ENCODE measurements around the gene GUK1. TPM values are rescaled to one million over a fixed set of nuclear protein-coding genes. Genes with fewer than 3 reads are reported as not detected.

Gene GUK1
- total RNA-seq, 2 donors from 2014 or later: 252 to 422 TPM

DNA sequence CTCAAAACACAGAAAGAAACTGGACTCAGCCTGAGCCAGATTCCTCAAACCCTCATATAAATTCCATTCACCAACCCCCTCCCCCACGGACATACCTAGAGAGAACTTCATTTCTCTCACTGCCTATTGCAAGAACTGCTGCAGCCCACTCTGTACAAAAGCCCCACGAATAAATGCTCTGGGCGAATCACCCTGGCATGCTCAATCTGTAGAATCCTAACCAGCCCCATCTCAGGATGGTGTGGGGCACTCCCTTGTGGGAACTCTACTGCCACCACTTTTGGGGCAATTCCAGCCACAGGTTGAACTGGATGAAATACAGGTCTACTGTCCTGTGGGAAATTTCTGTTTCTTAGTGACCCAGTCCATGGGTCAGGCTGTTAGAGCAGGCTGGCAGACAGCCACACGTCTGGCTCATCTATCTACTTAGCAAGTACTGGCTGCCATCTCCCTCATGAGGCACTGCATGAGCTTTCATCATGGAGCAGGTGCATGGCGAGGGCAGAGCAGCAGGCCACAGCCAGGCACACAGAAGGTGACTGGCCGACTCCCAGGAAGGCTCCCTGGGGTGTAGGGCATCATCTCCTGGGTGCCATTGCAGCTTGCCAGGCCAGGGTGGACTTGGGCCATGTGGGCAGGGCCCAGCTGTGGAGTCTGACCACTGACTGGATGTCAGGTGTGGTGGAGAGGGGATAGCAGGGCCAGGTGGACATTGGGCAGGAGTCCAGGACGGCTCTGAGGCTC, 35.4 kb upstream of the GUK1 start:
- Histone ChIP-seq H3K9me3 (no peaks in the 10 kb centered on the region), H3K27me3 (replicated peaks; ENCODE audit: insufficient read depth) (no peaks in the 10 kb centered on the region), H3K4me3 (no peak overlapping the region), H3K27ac (no peak overlapping the region), H3K36me3 (peaks cover 16% of the 10 kb centered on the region), H3K4me1 (ENCODE audit: control insufficient read depth in 1 of 2, low read depth in 2 of 2) (peaks cover 19 to 41% of the 10 kb centered on the region in 2 donors)
- DNase-seq (ENCODE audit: low spot score) (no peak), ATAC-seq (ENCODE audit: insufficient number of reproducible peaks, low FRiP score, low read depth) (no peak)
- TF ChIP-seq, protein P1, sequence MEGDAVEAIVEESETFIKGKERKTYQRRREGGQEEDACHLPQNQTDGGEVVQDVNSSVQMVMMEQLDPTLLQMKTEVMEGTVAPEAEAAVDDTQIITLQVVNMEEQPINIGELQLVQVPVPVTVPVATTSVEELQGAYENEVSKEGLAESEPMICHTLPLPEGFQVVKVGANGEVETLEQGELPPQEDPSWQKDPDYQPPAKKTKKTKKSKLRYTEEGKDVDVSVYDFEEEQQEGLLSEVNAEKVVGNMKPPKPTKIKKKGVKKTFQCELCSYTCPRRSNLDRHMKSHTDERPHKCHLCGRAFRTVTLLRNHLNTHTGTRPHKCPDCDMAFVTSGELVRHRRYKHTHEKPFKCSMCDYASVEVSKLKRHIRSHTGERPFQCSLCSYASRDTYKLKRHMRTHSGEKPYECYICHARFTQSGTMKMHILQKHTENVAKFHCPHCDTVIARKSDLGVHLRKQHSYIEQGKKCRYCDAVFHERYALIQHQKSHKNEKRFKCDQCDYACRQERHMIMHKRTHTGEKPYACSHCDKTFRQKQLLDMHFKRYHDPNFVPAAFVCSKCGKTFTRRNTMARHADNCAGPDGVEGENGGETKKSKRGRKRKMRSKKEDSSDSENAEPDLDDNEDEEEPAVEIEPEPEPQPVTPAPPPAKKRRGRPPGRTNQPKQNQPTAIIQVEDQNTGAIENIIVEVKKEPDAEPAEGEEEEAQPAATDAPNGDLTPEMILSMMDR (IDR thresholded peaks at IDR 0.05): no peak

GRCh38 chr1:228105270-228105995, 34.6 kb upstream of the GUK1 start:
- DNase-seq (ENCODE audit: low spot score) (no peak), ATAC-seq (ENCODE audit: insufficient number of reproducible peaks, low FRiP score, low read depth) (no peak)
- H3K9me3 ChIP-seq: no peaks in the 10 kb centered on the region
- peaks cover 19 to 47% of the 10 kb centered on the region in 2 donors for H3K4me1 ChIP-seq (ENCODE audit: control insufficient read depth in 1 of 2, low read depth in 2 of 2)
- TF ChIP-seq, protein P1 (IDR thresholded peaks at IDR 0.05): no peak
- no peak overlapping the region for H3K27ac ChIP-seq
- no peak overlapping the region for H3K4me3 ChIP-seq
- peaks cover 10% of the 10 kb centered on the region for H3K36me3 ChIP-seq
- H3K27me3 ChIP-seq (replicated peaks; ENCODE audit: insufficient read depth): no peaks in the 10 kb centered on the region

GRCh38 chr1:228105996-228106799, 33.9 kb upstream of the GUK1 start:
- H3K27me3 ChIP-seq (replicated peaks; ENCODE audit: insufficient read depth): no peaks in the 10 kb centered on the region
- DNase-seq (ENCODE audit: low spot score) (no peak), ATAC-seq (ENCODE audit: insufficient number of reproducible peaks, low FRiP score, low read depth) (no peak)
- H3K9me3 ChIP-seq: no peaks in the 10 kb centered on the region
- TF ChIP-seq, protein P1 (IDR thresholded peaks at IDR 0.05): no peak
- no peak overlapping the region for H3K27ac ChIP-seq
- H3K4me1 ChIP-seq (ENCODE audit: control insufficient read depth in 1 of 2, low read depth in 2 of 2): peaks cover 19 to 48% of the 10 kb centered on the region in 2 donors
- H3K36me3 ChIP-seq: peaks cover 10% of the 10 kb centered on the region
- H3K4me3 ChIP-seq: no peak overlapping the region

- peaks cover 10% of the 10 kb centered on the region for H3K36me3 ChIP-seq
- H3K27ac ChIP-seq: no peak overlapping the region
- no peaks in the 10 kb centered on the region for H3K27me3 ChIP-seq (replicated peaks; ENCODE audit: insufficient read depth)
- H3K4me1 ChIP-seq (ENCODE audit: control insufficient read depth in 1 of 2, low read depth in 2 of 2): peaks cover 17 to 42% of the 10 kb centered on the region in 2 donors
- no peak for DNase-seq (ENCODE audit: low spot score)
- no peak for ATAC-seq (ENCODE audit: insufficient number of reproducible peaks, low FRiP score, low read depth)
- no peaks in the 10 kb centered on the region for H3K9me3 ChIP-seq
- TF ChIP-seq, protein P1 (IDR thresholded peaks at IDR 0.05): no peak
- H3K4me3 ChIP-seq: no peak overlapping the region
Observed at GRCh38 chr1:228106800-228107054, 33.4 kb upstream of the GUK1 start.

DNA sequence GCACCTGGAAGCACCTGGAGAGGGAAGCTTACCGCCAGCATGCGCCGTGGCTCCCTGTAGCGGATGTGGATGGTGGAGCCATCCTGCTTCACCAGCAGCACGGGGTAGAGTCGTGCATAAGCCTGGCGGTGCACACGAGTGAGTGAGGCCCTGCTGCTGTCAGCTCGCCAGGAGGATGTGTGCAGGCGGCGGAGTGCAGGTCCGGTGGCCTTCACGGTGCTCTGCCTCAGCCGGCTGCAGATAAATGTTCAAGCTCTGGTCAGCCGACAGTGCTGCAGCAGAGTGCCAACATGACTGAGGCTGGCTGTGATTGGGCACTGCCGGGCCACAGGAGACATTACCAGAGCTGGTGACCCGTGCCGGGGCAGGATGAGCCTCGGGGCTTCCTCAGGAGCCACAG, 32.4 kb upstream of the GUK1 start:
- peaks cover 10% of the 10 kb centered on the region for H3K36me3 ChIP-seq
- H3K27me3 ChIP-seq (replicated peaks; ENCODE audit: insufficient read depth): no peaks in the 10 kb centered on the region
- ATAC-seq (ENCODE audit: insufficient number of reproducible peaks, low FRiP score, low read depth): no peak
- no peak overlapping the region for H3K27ac ChIP-seq
- H3K9me3 ChIP-seq: no peaks in the 10 kb centered on the region
- DNase-seq (ENCODE audit: low spot score): no peak
- peaks cover 14 to 35% of the 10 kb centered on the region in 2 donors for H3K4me1 ChIP-seq (ENCODE audit: control insufficient read depth in 1 of 2, low read depth in 2 of 2)
- TF ChIP-seq, protein P1 (IDR thresholded peaks at IDR 0.05): no peak
- no peak overlapping the region for H3K4me3 ChIP-seq

All from thoracic aorta (tissue), 2 donors.